ENCODE results near the gene TSC22D1.

TSC22D1 gene

DNA sequence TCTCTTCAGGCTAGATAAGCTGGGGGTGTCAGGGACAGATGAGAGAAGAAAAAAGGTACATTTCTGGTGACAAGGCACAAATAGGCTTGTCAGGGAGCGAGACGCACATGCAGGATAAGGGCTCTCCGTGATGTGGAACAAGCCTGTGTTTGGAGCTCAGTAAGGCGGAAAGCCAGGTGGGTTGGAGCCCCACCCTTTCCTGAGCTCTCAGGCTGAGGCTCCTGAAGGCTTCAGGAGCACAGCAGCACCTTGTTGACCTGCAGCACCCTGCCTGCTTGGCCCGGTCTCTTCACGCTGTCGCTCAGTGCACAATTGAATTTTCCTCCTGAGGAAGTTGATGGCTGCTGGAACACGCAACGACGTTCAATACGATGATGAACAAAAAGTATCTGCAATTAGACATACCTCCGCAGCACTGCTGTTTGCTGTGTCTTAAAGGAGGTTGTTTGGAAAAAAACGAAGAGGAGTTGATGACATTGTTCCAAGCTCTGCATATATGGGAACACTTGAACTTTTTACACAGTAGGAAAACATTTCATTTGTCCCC, 173.2 kb downstream of the TSC22D1 start:
- no peak overlapping the region for H3K4me3 ChIP-seq (ENCODE audit: low read depth, low read length)
- TF ChIP-seq, protein P1, sequence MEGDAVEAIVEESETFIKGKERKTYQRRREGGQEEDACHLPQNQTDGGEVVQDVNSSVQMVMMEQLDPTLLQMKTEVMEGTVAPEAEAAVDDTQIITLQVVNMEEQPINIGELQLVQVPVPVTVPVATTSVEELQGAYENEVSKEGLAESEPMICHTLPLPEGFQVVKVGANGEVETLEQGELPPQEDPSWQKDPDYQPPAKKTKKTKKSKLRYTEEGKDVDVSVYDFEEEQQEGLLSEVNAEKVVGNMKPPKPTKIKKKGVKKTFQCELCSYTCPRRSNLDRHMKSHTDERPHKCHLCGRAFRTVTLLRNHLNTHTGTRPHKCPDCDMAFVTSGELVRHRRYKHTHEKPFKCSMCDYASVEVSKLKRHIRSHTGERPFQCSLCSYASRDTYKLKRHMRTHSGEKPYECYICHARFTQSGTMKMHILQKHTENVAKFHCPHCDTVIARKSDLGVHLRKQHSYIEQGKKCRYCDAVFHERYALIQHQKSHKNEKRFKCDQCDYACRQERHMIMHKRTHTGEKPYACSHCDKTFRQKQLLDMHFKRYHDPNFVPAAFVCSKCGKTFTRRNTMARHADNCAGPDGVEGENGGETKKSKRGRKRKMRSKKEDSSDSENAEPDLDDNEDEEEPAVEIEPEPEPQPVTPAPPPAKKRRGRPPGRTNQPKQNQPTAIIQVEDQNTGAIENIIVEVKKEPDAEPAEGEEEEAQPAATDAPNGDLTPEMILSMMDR (IDR thresholded peaks at IDR 0.05; ENCODE audit: insufficient read depth, low read length, missing control alignments): no peak
- DNase-seq (ENCODE audit: low read depth, low spot score): no peak
- ChIA-PET CTCF (no interaction called here), POLR2A (no interaction called here)

DNA sequence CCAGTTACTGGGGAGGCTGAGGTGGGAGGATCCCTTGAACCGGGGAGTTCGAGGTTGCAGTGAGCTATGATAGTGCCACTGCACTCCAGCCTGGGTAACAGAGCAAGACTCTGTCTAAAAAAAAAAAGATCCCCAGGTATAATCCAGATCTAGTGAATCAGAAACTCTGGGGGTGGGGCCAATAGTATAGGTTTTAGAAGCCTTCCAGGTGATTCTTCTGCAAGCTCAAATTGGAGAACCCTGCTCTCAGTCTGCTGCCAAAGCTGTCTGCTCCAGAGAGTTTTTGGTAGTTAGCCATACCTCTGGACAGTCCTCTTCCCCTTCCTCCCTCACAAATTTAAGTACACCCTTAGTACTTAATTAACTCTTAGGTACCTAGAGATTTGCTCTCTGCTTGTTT, 174.6 kb downstream of the TSC22D1 start:
- ChIA-PET POLR2A (no interaction called here), CTCF (no interaction called here)
- TF ChIP-seq, protein P1 (IDR thresholded peaks at IDR 0.05; ENCODE audit: insufficient read depth, low read length, missing control alignments): no peak

DNA sequence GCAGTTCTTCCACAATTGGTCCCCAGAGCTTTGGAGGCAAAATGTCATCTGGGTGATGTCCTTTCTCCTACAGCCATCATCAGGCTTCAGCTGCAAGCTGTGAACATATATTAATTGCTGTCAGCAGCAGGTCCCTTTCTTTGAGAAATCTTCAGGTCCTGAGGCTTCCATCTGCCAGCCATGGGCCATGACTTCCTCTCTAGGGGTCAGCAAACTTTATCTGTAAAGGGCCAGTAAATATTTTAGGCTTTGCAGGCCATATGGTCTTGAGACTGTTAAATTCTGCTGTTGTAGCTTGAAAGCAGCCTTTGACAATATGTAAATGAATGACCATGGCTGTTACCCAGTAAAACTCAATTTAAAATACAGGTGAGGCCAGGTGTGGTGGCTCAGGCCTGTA, 175.4 kb downstream of the TSC22D1 start:
- CTCF ChIA-PET: no interaction called here
- TF ChIP-seq, protein P1 (IDR thresholded peaks at IDR 0.05; ENCODE audit: insufficient read depth, low read length, missing control alignments): no peak
- no peak overlapping the region for H3K4me3 ChIP-seq (ENCODE audit: low read depth, low read length)
- DNase-seq (ENCODE audit: low read depth, low spot score): no peak
- POLR2A ChIA-PET: no interaction called here

More for the DNA sequence above, 174.6 kb downstream of the TSC22D1 start:
- no peak for DNase-seq (ENCODE audit: low read depth, low spot score)
- H3K4me3 ChIP-seq (ENCODE audit: low read depth, low read length): no peak overlapping the region

DNA sequence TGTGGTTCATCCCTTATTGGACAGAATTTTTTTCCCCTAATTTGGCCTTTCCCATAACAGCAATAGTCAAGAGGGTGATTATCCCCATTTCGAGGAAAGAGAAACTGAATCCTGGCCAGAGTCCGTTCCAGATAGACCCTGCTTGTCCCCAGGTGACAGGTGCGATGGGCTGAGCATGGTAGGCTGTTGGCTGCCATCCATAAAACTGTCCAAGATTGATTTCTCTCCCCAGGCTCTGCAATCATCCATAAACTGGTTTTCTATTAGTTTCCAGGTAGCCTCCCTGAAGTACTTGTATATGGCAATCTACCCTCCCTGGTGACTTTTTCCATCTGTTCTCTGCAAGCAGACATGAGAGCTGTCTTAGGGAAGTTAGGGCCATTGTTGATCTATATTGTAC, 177.1 kb downstream of the TSC22D1 start:
- H3K4me3 ChIP-seq (ENCODE audit: low read depth, low read length): no peak overlapping the region
- ChIA-PET CTCF (interaction anchor here (1.7 kb wide), 1 partner anchor 208 kb away, joined by 4 read pairs; no protein-coding TSS in a partner anchor), POLR2A (no interaction called here)
- DNase-seq (ENCODE audit: low read depth, low spot score): no peak
- TF ChIP-seq, protein P1 (IDR thresholded peaks at IDR 0.05; ENCODE audit: insufficient read depth, low read length, missing control alignments): no peak

DNA sequence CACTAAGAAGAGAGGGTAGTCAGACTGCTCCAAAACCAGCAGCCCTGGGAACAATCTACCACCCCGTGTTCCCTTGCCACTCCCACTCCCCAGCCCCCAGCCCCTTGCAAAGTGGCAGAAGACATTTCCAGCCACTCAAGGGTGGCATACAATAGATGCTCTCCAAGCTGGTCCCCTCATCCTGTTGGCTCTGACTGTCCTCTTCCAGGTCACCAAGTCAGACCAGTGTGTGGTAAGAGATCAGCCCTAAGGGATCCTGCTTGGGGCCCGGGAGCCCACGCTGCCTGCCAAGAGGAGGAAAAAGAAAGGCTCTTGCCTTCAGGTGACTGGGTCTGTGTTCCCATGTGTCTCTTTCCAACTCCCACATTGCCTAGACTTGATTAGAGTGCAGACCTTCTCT, 177.5 kb downstream of the TSC22D1 start:
- ChIA-PET CTCF (interaction anchor here (0.9 to 1.7 kb wide), 2 partner anchors 207 to 493 kb away, joined by 3 to 4 read pairs; no protein-coding TSS in a partner anchor), POLR2A (no interaction called here)
- DNase-seq (ENCODE audit: low read depth, low spot score): no peak
- H3K4me3 ChIP-seq (ENCODE audit: low read depth, low read length): no peak overlapping the region
- TF ChIP-seq, protein P1 (IDR thresholded peaks at IDR 0.05; ENCODE audit: insufficient read depth, low read length, missing control alignments): no peak

DNA sequence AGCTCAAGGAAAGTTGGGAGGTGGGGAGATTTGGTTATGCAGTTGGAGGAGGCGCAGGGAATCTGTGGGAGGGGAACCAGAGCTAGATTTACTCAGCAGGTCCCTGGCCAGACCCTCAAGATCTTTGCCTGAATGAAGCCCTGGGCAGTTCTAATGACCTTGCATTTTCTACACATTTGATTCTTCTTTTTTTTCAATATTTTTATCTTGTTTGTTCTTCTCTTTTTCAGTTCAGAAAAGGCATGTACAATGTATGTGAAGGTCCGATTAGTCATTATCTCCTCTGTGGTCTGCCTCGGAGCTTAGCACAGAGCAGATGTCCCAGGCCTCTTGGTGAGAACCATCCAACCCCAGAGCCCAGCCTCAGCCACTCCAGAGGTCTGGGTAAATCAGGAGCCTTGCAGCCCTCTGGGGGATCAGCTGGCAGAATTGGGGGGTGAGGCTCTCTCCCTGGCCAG, 178.3 kb downstream of the TSC22D1 start:
- POLR2A ChIA-PET: interaction anchor here (1.0 to 1.4 kb wide), 2 partner anchors 39 to 45 kb away, joined by 3 to 4 read pairs; no protein-coding TSS in a partner anchor
- no peak for DNase-seq (ENCODE audit: low read depth, low spot score)
- H3K4me3 ChIP-seq (ENCODE audit: low read depth, low read length): no peak overlapping the region
- TF ChIP-seq, protein P1 (IDR thresholded peaks at IDR 0.05; ENCODE audit: insufficient read depth, low read length, missing control alignments): no peak
- CTCF ChIA-PET: interaction anchor here (0.9 to 1.7 kb wide), 2 partner anchors 207 to 492 kb away, joined by 3 to 4 read pairs; no protein-coding TSS in a partner anchor

Data from AG04449 (cell line).